GM13976 (cell line): ENCODE data around the gene DYNC1LI2.

Experiments used
- DNase-seq: peaks from one replicate; pipeline ENCODE4 v3.0.0; 2012; ENCODE audit warnings: low spot score
- in situ Hi-C: fragments of 300-500 bp; cut with MboI; formaldehyde crosslinking; loops from one replicate; pipeline ENCODE4 v1.12.0; 2022; ENCODE audit warnings: low sequenced_read_pairs, mixed read lengths, inconsistent platforms; ENCODE audit not compliant: unreplicated experiment
- TF ChIP-seq, protein P1 (sequence below): IDR thresholded peaks from 2 replicates; pipeline ENCODE4 v1.5.1; 2012; ENCODE audit warnings: borderline replicate concordance, mild to moderate bottlenecking; ENCODE audit not compliant: insufficient read depth; ENCODE audit errors: extremely low read depth, missing control alignments, control extremely low read depth

DYNC1LI2 gene

DNA sequence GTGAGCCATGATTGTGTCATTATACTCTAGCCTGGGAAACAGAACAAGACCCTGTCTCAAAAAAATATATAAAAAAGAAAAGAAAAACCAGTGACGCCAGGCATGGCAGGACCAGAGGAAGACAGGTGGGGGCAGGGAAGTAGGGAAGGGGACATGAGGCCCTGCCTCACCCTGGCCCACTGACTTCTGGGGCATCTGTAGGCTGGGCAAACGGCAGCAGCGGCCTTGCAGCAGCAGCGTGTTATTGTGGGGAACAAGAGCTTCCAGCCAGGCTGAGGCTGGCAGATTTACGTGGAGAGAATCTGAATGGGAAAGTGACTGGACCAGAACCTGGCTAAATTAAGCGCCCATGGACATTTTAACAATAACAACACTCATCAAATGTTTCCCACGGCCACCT is 74.2 kb downstream of the DYNC1LI2 start:
- TF ChIP-seq, protein P1, sequence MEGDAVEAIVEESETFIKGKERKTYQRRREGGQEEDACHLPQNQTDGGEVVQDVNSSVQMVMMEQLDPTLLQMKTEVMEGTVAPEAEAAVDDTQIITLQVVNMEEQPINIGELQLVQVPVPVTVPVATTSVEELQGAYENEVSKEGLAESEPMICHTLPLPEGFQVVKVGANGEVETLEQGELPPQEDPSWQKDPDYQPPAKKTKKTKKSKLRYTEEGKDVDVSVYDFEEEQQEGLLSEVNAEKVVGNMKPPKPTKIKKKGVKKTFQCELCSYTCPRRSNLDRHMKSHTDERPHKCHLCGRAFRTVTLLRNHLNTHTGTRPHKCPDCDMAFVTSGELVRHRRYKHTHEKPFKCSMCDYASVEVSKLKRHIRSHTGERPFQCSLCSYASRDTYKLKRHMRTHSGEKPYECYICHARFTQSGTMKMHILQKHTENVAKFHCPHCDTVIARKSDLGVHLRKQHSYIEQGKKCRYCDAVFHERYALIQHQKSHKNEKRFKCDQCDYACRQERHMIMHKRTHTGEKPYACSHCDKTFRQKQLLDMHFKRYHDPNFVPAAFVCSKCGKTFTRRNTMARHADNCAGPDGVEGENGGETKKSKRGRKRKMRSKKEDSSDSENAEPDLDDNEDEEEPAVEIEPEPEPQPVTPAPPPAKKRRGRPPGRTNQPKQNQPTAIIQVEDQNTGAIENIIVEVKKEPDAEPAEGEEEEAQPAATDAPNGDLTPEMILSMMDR, result no peak
- in situ Hi-C loops, result no loop called here
- no peak for DNase-seq

DNA sequence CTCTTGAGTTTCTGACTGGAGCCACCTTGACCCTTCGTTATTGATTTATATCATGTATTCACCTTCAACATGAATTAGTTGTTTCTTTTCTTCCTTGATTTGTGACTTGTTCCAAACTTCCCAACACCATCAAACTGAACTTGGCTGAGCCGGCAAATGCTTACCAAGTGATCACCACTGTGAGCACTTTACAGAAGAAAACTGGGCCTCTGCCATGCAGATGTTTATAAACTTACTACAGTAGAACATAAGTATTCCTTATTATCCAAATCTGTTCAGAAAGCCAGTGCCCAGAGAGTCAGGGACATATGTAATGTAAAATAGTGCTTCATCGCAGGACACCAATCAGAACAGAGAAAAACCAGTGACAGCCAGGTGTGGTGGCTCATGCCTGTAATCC is 74.8 kb downstream of the DYNC1LI2 start:
- in situ Hi-C loops, result no loop called here
- TF ChIP-seq, protein P1, result no peak
- DNase-seq, result no peak

DNA sequence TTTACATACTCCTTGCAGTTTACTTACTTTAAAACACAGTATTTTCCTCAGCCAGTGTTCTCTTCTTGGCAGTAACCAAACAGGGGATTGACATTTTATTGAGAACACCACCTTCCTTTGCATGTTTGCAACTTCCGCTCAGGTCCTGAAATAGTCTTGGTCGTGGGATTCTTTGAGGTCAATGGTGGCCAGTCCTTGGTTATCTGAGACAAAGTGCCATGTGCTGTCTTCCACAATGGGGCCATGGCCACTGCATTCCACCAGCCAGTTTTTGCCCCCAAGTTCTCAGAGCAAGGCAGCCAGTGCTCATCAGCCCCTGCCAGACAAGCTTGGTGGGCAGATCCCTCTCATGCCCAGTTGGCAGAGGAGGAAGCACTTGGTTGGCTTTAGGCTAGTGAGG is 77.7 kb downstream of the DYNC1LI2 start:
- TF ChIP-seq, protein P1, result no peak
- in situ Hi-C loops, result no loop called here
- DNase-seq, result no peak
